AG09309 (cell line): ENCODE data around the gene APOL2.
"Not testable (repeated sequence)": the region's sequence is repeated elsewhere in the genome, so short reads cannot be mapped to it uniquely, and the experiment has no call there.

Source experiments
- DNase-seq: peaks from one replicate; pipeline ENCODE4 v3.0.0-alpha.2; 2010; ENCODE audit warnings: low read depth
- H3K4me3 ChIP-seq: 2 replicates; pipeline ENCODE4 v1.5.1; 2011; ENCODE audit warnings: mild to moderate bottlenecking, low read depth, low read length, moderate library complexity; ENCODE audit not compliant: control insufficient read depth
- TF ChIP-seq, protein P1 (sequence below): IDR thresholded peaks from 2 replicates; pipeline ENCODE4 v1.5.1; 2011; ENCODE audit warnings: mild to moderate bottlenecking, low read depth, low read length, inconsistent platforms; ENCODE audit not compliant: insufficient read depth, control insufficient read depth; ENCODE audit errors: missing control alignments

Gene APOL2

DNA sequence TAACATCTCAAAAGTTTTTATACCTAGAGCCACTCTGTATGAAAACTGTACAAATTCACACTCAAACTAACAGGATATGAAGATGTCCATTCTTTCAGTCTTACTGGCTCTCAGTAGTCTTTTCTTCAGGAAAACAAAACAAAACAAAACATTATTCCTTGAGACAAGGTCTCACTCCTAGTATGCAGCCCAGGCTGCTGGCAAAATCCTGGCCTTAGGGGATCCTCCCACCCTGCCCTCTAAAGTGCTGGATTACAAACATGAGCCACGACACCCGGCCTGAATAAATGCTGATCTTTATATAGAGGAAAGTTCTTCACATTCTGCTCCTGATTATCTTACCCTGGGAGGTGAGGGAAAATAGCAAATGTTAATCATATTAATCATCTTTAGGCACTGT lies 5.1 kb downstream of the APOL2 start:
- no peak overlapping the region for H3K4me3 ChIP-seq
- DNase-seq = no peak
- TF ChIP-seq, protein P1, sequence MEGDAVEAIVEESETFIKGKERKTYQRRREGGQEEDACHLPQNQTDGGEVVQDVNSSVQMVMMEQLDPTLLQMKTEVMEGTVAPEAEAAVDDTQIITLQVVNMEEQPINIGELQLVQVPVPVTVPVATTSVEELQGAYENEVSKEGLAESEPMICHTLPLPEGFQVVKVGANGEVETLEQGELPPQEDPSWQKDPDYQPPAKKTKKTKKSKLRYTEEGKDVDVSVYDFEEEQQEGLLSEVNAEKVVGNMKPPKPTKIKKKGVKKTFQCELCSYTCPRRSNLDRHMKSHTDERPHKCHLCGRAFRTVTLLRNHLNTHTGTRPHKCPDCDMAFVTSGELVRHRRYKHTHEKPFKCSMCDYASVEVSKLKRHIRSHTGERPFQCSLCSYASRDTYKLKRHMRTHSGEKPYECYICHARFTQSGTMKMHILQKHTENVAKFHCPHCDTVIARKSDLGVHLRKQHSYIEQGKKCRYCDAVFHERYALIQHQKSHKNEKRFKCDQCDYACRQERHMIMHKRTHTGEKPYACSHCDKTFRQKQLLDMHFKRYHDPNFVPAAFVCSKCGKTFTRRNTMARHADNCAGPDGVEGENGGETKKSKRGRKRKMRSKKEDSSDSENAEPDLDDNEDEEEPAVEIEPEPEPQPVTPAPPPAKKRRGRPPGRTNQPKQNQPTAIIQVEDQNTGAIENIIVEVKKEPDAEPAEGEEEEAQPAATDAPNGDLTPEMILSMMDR = no peak

DNA sequence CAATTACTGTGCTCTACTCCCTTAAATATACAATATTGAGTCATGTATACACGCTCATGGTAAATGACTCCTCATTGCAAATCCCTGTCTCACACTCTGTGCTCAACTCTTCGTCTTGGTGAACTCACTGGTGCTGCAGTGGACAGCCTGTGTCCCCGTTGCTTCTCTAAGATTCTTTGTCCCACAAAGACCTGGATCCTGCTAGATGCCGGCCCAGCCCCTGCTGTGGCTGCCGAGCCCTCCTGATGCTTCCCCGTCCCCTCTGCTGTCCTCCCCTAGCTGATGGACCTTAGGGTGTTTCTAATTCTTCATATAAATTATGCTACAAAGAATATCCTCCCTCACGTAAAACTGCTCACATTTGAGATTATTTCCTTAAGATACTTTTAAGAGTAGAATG lies 5.5 kb downstream of the APOL2 start:
- TF ChIP-seq, protein P1 = no peak
- no peak for DNase-seq
- H3K4me3 ChIP-seq = no peak overlapping the region

DNA sequence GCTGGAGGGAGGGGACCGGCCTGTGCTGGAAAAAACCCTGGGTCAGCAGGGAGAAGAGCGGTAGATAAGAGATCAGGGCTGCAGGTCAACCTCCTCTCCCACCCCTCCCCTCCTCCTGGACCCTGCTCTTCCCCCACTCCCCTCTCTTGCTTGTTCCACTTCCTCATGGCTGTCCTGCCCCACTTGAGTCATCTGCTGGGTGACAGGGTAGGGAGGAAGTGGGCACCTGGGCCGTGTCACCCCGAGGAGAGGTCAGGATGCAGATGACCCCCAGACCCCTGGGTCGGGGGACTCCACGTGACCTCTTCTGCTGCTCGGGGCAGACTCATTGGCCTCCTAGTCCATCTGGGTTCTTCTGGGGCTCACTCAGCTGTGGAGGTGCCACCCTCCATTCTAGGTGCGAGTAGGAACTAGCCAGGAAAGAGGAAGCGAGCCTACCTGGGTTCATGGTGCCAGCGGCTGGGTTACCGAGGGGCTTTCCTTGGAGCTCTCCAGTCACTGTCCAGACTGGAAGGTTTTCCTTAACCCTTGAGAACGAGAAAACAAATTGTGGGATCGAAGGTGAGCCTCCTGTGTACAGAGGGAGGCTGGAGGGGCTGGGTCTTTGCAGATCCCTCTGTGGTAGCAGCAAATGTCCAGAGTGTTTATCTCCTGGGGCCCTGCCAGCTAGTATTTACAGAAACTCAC lies 6.5 kb downstream of the APOL2 start:
- TF ChIP-seq, protein P1 = no peak
- DNase-seq = no peak
- H3K4me3 ChIP-seq = no peak overlapping the region

DNA sequence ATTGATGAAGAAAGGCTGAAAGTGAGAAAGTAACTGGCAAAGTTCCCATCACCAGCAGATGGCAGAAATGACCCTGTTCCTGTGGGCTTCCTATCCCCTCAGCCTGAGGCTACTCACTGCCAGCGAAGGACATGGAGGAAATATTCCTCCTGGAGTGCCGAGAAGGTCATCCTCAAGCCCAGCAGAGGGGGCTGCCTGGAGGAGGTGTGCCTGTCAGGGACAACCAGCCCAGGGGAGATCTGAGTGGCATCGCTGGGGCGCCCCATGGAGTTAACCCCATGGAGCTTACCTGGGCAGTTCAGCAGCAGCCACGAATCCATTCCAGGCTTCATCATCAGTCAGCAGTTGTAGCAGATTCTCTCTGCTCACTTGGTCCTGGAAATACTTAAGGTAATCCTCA lies 8.3 kb downstream of the APOL2 start:
- not testable (repeated sequence) for DNase-seq, H3K4me3 ChIP-seq

DNA sequence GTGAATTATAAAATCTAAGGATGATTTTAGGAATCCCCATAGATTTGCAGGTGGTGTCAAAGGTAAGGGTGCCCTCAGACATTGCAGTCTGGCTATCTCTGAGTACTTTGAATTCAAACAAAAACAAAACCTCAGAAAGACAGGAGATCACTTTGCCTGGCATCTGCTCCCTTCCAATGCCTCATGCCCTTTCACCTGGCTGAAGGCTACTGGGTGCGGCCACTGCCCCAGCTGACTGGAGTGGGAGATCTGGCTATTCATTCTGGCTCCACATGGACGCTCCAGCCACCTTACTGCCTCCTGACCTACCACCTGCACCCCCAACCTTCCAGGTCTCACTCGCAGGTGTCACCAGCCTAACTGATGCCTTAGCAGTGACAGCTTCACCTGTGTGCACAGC lies 9.7 kb downstream of the APOL2 start:
- DNase-seq, H3K4me3 ChIP-seq: not testable (repeated sequence)

DNA sequence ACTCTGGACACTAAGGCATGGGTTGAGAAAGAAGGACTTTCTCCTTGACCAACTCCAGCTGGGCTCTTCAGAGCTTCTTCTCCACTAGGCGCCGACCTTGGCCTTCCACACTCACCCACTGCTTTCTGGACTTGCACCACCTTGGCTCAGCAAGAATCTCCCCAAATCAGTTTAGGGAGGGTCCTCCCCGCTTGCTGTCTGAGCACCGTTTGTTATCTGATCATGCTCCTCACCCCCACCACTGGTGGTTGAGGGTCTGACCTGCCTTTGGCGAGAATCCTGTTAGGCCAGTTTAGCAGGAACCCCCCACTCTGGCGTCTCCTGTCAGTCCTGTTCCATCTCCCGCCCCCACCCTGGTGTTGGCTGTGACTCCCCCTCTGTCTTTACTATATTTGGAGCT lies 10.4 kb downstream of the APOL2 start:
- TF ChIP-seq, protein P1 = no peak
- H3K4me3 ChIP-seq = no peak overlapping the region
- DNase-seq = no peak

DNA sequence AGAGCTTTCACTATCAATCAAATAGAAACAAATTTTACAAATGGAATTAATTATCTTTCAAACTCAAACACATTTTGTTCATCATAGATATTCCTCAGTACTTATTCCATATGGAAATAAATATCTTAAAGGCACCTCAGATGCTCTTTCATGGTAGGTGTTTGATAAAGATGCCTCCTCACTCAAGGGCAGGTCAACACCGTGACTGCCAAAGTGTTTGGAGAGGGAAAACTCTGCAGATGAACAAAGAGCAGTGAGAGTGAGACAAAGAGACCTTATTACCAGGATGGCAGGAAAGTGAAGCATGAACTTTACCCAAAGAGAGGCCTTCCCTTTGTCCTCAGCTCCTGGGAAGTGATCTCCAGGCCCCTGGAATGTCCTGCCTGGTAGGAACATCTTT lies 11.0 kb downstream of the APOL2 start:
- DNase-seq, H3K4me3 ChIP-seq: not testable (repeated sequence)

DNA sequence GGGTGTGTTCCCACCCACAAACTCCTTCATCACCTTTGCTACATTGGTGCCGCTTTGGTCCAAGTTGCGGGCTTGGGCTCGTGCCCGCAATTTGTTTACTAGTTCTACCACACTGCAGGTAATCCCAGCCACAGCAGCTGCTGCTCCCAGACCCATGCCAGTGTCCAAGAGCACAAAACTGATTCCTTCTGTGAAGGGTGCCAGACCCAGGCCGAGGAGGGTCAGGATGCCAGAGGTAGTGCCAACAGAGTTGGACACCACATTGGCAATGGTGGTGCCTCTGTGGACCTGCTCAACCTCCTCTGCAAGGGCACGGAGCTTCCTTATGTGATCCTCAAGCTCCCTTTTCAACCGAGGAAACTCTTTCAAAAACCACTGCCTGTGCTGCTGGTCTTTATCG lies 11.5 kb downstream of the APOL2 start:
- no peak for DNase-seq
- TF ChIP-seq, protein P1 = no peak
- H3K4me3 ChIP-seq = no peak overlapping the region
